HepG2 (cell line): Measurements from ENCODE around the gene TEDC1. TPM values are rescaled to one million over a fixed set of nuclear protein-coding genes. Genes with fewer than 3 reads are reported as not detected.

Source experiments
- ARID4A ChIP-seq: sonication (generic); formaldehyde crosslinking; IDR thresholded peaks from 2 replicates; pipeline ENCODE4 v1.5.0; 2020; ENCODE audit warnings: mild to moderate bottlenecking, missing genetic modification reagents, borderline replicate concordance
- BRD4 ChIP-seq: sonication (generic); formaldehyde crosslinking; IDR thresholded peaks from 2 replicates; pipeline ENCODE4 v1.4.0; 2020; ENCODE audit warnings: missing genetic modification reagents
- EP300 ChIP-seq, 3 experiments: sonication (generic) in 1 of 3; formaldehyde crosslinking in 1 of 3; IDR thresholded peaks; 2 replicates each; pipeline versions ENCODE4 v1.5.1 to v1.6.1; 2011 to 2020; ENCODE audit warnings: low read depth in 2 of 3, low read length in 2 of 3, borderline replicate concordance in 1 of 3, improper control_type of control experiment in 1 of 3, mild to moderate bottlenecking in 1 of 3, missing genetic modification reagents in 1 of 3, moderate library complexity in 1 of 3
- ETV5 ChIP-seq: IDR thresholded peaks from 2 replicates; pipeline ENCODE4 v1.6.1; 2018; ENCODE audit warnings: missing biosample characterization, missing genetic modification reagents, inconsistent platforms, borderline replicate concordance
- MAZ ChIP-seq, 2 experiments: sonication (generic) in 1 of 2; formaldehyde crosslinking in 1 of 2; IDR thresholded peaks; 2 replicates each; pipeline versions ENCODE4 v1.5.0 to v1.6.1; 2012 to 2020; ENCODE audit warnings: low read depth in 2 of 2, mild to moderate bottlenecking in 2 of 2, borderline replicate concordance in 1 of 2, improper control_type of control experiment in 1 of 2, low read length in 1 of 2, missing genetic modification reagents in 1 of 2, moderate library complexity in 1 of 2
- MTA3 ChIP-seq: sonication (generic); formaldehyde crosslinking; IDR thresholded peaks from 2 replicates; pipeline ENCODE4 v1.4.0; 2020; ENCODE audit warnings: missing genetic modification reagents
- MXD4 ChIP-seq: IDR thresholded peaks from 2 replicates; pipeline ENCODE4 v1.6.1; 2016; ENCODE audit warnings: mild to moderate bottlenecking, missing biosample characterization, missing genetic modification reagents
- MXI1 ChIP-seq: IDR thresholded peaks from 3 replicates; pipeline ENCODE4 v1.6.1; 2012; ENCODE audit warnings: low read depth, low read length, inconsistent platforms, borderline replicate concordance
- NR2F6 ChIP-seq, 2 experiments: IDR thresholded peaks; 2 replicates each; pipeline ENCODE4 v1.6.1; 2016; ENCODE audit warnings: antibody characterized with exemption in 1 of 2, mild to moderate bottlenecking in 1 of 2
- RAD21 ChIP-seq: fragments of 450-650 bp; formaldehyde crosslinking; IDR thresholded peaks from 2 replicates; pipeline ENCODE4 v1.5.0; 2020; ENCODE audit warnings: mild to moderate bottlenecking
- SMARCE1 ChIP-seq: fragments of 450-650 bp; IDR thresholded peaks from 2 replicates; pipeline ENCODE4 v1.6.1; 2017; ENCODE audit warnings: borderline replicate concordance
- SOX5 ChIP-seq: IDR thresholded peaks from 2 replicates; pipeline ENCODE4 v1.6.1; 2016; ENCODE audit warnings: borderline replicate concordance
- TP53 ChIP-seq: sonication (generic); formaldehyde crosslinking; conservative IDR thresholded peaks from 2 replicates; pipeline ENCODE4 v1.4.0; 2020; ENCODE audit warnings: missing genetic modification reagents
- ZFY ChIP-seq: sonication (generic); formaldehyde crosslinking; IDR thresholded peaks from 2 replicates; pipeline ENCODE4 v1.4.0; 2020; ENCODE audit warnings: missing genetic modification reagents
- ZNF256 ChIP-seq: sonication (generic); formaldehyde crosslinking; conservative IDR thresholded peaks from 2 replicates; pipeline ENCODE4 v1.4.0; 2020; ENCODE audit warnings: missing genetic modification reagents
- ZNF264 ChIP-seq: sonication (generic); formaldehyde crosslinking; IDR thresholded peaks from 2 replicates; pipeline ENCODE4 v1.4.0; 2020; ENCODE audit warnings: missing genetic modification reagents
- ZNF430 ChIP-seq: sonication (generic); formaldehyde crosslinking; IDR thresholded peaks from 2 replicates; pipeline ENCODE4 v1.9.0; 2021; ENCODE audit warnings: mild to moderate bottlenecking, missing genetic modification reagents
- ZNF775 ChIP-seq: sonication (generic); formaldehyde crosslinking; IDR thresholded peaks from 2 replicates; pipeline ENCODE4 v1.4.0; 2020; ENCODE audit warnings: missing genetic modification reagents, mild to moderate bottlenecking, moderate library complexity, borderline replicate concordance
- ZNF788 ChIP-seq: sonication (generic); formaldehyde crosslinking; IDR thresholded peaks from 2 replicates; pipeline ENCODE4 v1.5.0; 2020; ENCODE audit warnings: mild to moderate bottlenecking, missing genetic modification reagents, borderline replicate concordance
- ZZZ3 ChIP-seq: sonication (generic); formaldehyde crosslinking; IDR thresholded peaks from 2 replicates; pipeline ENCODE4 v1.4.0; 2020; ENCODE audit warnings: missing genetic modification reagents, mild to moderate bottlenecking, borderline replicate concordance
- polyA plus RNA-seq, 8 experiments: library from polyadenylated mRNA; depleted of rRNA in 3 of 8; stranded (reverse) in 7 of 8; unstranded in 1 of 8; fragments of >200 nt; fragmentation: Illumina TruSeq in 4 of 8; extraction: Trizol in 4 of 8; gene quantifications; 2 replicates each; pipeline versions ENCODE4 v1.2.1 to v1.2.3, GENCODE V29; 2011 to 2016; ENCODE audit warnings: low read depth in 4 of 8, missing spikeins in 1 of 8, mixed read lengths in 1 of 8; ENCODE audit not compliant: insufficient read depth in 1 of 8
- total RNA-seq, 5 experiments: library from RNA; depleted of rRNA; stranded (reverse); fragments of >200 nt; fragmentation: Illumina TruSeq; extraction: Trizol; gene quantifications; 2 replicates each; pipeline ENCODE4 v1.2.3, GENCODE V29; 2016; ENCODE audit warnings: low read depth in 1 of 5
- TF ChIP-seq, protein P1 (sequence below): sonication (generic); formaldehyde crosslinking; IDR thresholded peaks from 2 replicates; pipeline ENCODE4 v1.9.0; 2021; ENCODE audit warnings: missing genetic modification reagents, borderline replicate concordance

The TEDC1 gene
- total and polyA plus RNA-seq, 2 of the 13 experiments (the other 11 are each of a cell fraction or from before 2014, with no cell fraction given) = 5.7 to 27.4 TPM

DNA sequence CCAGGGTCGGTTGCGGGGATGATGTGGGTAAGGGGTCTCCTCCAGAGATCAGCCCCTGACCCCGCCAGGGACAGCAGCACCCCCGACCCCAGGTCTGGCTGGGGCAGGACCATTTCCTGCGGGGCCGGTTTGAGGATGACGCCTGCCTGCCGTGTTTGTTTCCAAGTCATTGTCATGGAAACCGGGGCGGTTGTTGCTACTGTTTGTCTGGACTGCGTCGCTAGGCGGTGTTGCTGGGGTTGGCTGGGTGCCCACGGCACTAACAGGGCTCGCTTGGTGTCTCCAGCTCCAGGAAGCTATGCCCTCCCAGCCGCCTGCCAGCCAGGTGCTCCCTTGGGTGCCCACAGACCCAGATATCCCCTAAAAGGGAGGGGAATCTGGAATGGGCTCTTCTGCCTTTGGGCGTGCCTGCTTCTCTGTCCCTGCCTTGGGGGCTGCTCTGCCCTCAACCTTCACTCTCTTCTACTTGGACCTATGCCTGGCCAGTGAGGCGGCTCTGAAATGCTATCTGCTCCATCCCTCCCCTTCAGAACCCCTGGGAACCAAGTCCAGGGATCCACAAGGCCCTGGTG is 9.1 kb upstream of the TEDC1 start (continued):
- TF ChIP-seq SMARCE1 (no peak), ARID4A (CRISPR knock-in tag) (peak; percentile 56; the same call in 1 of the 2 replicates), MXD4 (0 out of 2 replicates have a peak, but pooled peaks have one; percentile 23), ZNF264 (peak; percentile 94), ETV5 (CRISPR knock-in tag) (0 out of 2 replicates have a peak, but pooled peaks have one; percentile 30), NR2F6 (IDR thresholded peaks at IDR 0.05) (no peak), NR2F6 (CRISPR knock-in tag; IDR thresholded peaks at IDR 0.05) (peak; percentile 19; the same call in 1 of the 2 replicates), SOX5 (peak; percentile 15; the same call in 1 of the 2 replicates), MAZ (IDR thresholded peaks at IDR 0.05; ENCODE audit: borderline replicate concordance, low read depth, low read length) (no peak), MAZ (CRISPR knock-in tag; IDR thresholded peaks at IDR 0.05; ENCODE audit: low read depth) (0 out of 2 replicates have a peak, but pooled peaks have one; percentile 42), ZNF256 (CRISPR knock-in tag) (no peak), ZFY (CRISPR knock-in tag) (0 out of 2 replicates have a peak, but pooled peaks have one; percentile 11), EP300 (IDR thresholded peaks at IDR 0.05; ENCODE audit: low read depth in 2 of 2, low read length in 2 of 2) (peak; percentile 48 to 82; a peak in 3 of 4 replicates), EP300 (CRISPR knock-in tag; IDR thresholded peaks at IDR 0.05; ENCODE audit: borderline replicate concordance) (no peak; the same call in 1 of the 2 replicates), ZNF788 (CRISPR knock-in tag) (0 out of 2 replicates have a peak, but pooled peaks have one; percentile 24), ZNF775 (CRISPR knock-in tag) (no peak), ZNF430 (CRISPR knock-in tag) (no peak), MXI1 (peak; percentile 93; the same call in 2 of the 3 replicates), ZZZ3 (CRISPR knock-in tag) (no peak), MTA3 (CRISPR knock-in tag) (no peak), RAD21 (CRISPR knock-in tag) (0 out of 2 replicates have a peak, but pooled peaks have one; percentile 16), BRD4 (CRISPR knock-in tag) (no peak), TP53 (no peak)
- TF ChIP-seq, protein P1, sequence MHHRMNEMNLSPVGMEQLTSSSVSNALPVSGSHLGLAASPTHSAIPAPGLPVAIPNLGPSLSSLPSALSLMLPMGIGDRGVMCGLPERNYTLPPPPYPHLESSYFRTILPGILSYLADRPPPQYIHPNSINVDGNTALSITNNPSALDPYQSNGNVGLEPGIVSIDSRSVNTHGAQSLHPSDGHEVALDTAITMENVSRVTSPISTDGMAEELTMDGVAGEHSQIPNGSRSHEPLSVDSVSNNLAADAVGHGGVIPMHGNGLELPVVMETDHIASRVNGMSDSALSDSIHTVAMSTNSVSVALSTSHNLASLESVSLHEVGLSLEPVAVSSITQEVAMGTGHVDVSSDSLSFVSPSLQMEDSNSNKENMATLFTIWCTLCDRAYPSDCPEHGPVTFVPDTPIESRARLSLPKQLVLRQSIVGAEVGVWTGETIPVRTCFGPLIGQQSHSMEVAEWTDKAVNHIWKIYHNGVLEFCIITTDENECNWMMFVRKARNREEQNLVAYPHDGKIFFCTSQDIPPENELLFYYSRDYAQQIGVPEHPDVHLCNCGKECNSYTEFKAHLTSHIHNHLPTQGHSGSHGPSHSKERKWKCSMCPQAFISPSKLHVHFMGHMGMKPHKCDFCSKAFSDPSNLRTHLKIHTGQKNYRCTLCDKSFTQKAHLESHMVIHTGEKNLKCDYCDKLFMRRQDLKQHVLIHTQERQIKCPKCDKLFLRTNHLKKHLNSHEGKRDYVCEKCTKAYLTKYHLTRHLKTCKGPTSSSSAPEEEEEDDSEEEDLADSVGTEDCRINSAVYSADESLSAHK (CRISPR knock-in tag) = no peak
